ENCODE measurements around the gene ABTB2. TPM values are rescaled to one million over a fixed set of nuclear protein-coding genes. Genes with fewer than 3 reads are reported as not detected.

Gene ABTB2
- total and polyA plus RNA-seq, 3 experiments from 2014 or later = 0.05 to 5.5 (median 5.4) TPM

DNA sequence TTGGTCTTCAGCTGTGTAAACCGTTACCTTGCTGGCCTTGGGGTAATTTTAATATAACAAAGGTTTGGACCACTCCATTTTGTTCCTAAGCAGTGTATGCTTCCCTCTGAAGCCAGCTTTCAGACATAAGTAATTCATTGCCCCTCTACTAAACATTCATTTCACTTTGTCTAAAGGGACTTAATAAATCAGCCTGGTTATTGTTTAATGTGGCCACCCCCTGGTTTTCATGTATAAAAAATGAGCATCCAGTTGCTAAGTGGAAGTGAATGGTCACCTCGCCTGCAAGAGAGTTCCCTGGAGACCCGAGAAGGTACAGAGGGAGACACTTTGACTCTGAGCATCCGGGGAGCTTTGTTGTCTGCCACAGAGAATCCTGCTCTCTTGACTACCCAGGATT is 3.9 kb downstream of the ABTB2 start:
- H3K4me1 ChIP-seq (ENCODE audit: insufficient read depth, low read length) = peaks cover 8% of the 10 kb centered on the region
- ChIA-PET POLR2A (no interaction called here), CTCF (interaction anchor here (6.3 kb wide), 1 partner anchor 178 kb away, joined by 113 read pairs; no protein-coding TSS in a partner anchor)
- H3K36me3 Mint-ChIP-seq = peaks cover 0 to 4% (median 2%) of the 10 kb centered on the region in 3 donors
- H3K27me3 ChIP-seq (ENCODE audit: insufficient read depth, low read length, poor library complexity, severe bottlenecking) = peaks cover 16% of the 10 kb centered on the region
- no peaks in the 10 kb centered on the region for H3K9me3 ChIP-seq (ENCODE audit: low read length)
- no peak overlapping the region for H3K4me3 ChIP-seq (ENCODE audit: low read length)
- H3K27ac Mint-ChIP-seq = no peak overlapping the region
- peaks cover 10 to 21% (median 16%) of the 10 kb centered on the region in 3 donors for H3K4me1 Mint-ChIP-seq
- H3K27ac ChIP-seq (ENCODE audit: low read depth, low read length) = no peak overlapping the region
- no peak overlapping the region for H3K4me3 Mint-ChIP-seq
- DNase-seq = no peak
- H3K36me3 ChIP-seq (ENCODE audit: insufficient read depth, low read length) = no peaks in the 10 kb centered on the region
- peaks cover 28 to 54% of the 10 kb centered on the region in 2 donors for H3K27me3 Mint-ChIP-seq
- no peaks in the 10 kb centered on the region for H3K9me3 Mint-ChIP-seq

DNA sequence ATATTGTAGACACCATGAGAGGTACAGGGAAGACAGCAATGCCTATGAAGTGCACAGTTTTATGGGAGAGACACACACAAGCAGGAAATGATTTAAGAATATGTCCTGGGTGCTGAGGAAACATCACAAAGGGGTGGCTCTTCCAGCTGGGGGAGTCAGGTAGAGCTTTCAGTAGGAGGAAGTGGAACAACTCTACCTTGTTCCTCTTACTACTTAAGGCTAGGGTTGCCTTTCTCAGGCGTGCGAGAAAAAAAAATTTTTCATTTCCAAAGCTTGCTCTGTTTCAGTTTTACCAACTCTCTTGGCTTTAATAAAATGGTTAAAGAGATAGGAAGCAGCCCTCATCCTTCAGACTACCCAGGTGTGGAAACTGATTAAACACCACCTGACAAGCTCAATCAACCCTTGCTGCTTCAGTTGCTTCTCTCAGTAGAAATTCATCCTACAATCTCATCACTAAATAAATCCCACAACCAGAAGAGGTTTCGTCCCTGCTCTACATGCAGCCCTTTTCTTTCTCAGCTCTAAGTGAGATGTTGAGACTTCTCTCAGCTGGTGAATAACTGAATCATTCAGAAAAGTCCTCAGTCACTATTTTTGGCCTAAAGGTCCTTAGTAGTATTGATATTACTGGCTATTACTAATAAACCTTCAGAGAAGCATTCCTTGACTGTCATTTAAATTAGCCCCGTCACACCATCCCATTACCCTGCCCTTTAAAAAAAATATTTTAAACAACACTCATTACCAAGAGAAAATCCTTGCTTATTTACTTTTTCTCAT is 5.9 kb downstream of the ABTB2 start:
- H3K27me3 Mint-ChIP-seq = peaks cover 30 to 56% of the 10 kb centered on the region in 2 donors
- peaks cover 0 to 4% (median 0%) of the 10 kb centered on the region in 3 donors for H3K36me3 Mint-ChIP-seq
- Histone ChIP-seq H3K27me3 (ENCODE audit: insufficient read depth, low read length, poor library complexity, severe bottlenecking) (peaks cover 16% of the 10 kb centered on the region), H3K36me3 (ENCODE audit: insufficient read depth, low read length) (no peaks in the 10 kb centered on the region), H3K27ac (ENCODE audit: low read depth, low read length) (no peak overlapping the region), H3K4me1 (ENCODE audit: insufficient read depth, low read length) (peaks cover 8% of the 10 kb centered on the region), H3K9me3 (ENCODE audit: low read length) (no peaks in the 10 kb centered on the region), H3K4me3 (ENCODE audit: low read length) (no peak overlapping the region)
- no peak overlapping the region for H3K27ac Mint-ChIP-seq
- ChIA-PET CTCF (interaction anchor here (1.6 kb wide), 1 partner anchor 178 kb away, joined by 6 read pairs; no protein-coding TSS in a partner anchor), POLR2A (no interaction called here)
- H3K4me1 Mint-ChIP-seq = peaks cover 7 to 14% (median 13%) of the 10 kb centered on the region in 3 donors
- DNase-seq = no peak
- no peak overlapping the region for H3K4me3 Mint-ChIP-seq
- H3K9me3 Mint-ChIP-seq = no peaks in the 10 kb centered on the region

DNA sequence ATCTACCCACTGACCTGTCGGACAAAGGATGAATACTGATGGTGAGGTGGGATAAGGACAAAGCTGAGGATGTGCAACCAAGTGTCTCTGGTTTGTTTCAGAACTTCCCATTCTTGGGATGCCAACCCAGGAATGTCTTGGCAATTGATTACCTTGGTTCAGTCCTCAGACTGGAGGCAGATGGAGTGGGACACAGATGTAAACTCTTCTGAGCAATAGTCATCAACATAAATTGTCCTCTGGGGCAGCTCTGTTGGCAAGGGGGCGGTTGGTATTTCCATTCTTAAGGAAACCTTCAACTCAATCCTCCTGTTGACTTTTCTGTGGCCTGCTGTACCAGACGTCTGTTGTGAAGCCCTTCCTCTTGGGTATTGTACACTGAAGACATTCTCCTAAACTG is 6.8 kb downstream of the ABTB2 start:
- Histone ChIP-seq H3K27ac (ENCODE audit: low read depth, low read length) (no peak overlapping the region), H3K9me3 (ENCODE audit: low read length) (no peaks in the 10 kb centered on the region), H3K4me1 (ENCODE audit: insufficient read depth, low read length) (no peaks in the 10 kb centered on the region), H3K36me3 (ENCODE audit: insufficient read depth, low read length) (no peaks in the 10 kb centered on the region), H3K27me3 (ENCODE audit: insufficient read depth, low read length, poor library complexity, severe bottlenecking) (peaks cover 11% of the 10 kb centered on the region), H3K4me3 (ENCODE audit: low read length) (no peak overlapping the region)
- no peak for DNase-seq
- Mint-ChIP-seq H3K4me1 (peaks cover 1 to 6% (median 6%) of the 10 kb centered on the region in 3 donors), H3K4me3 (no peak overlapping the region), H3K27me3 (peaks cover 32 to 51% of the 10 kb centered on the region in 2 donors), H3K9me3 (no peaks in the 10 kb centered on the region), H3K27ac (no peak overlapping the region), H3K36me3 (peaks cover 0 to 4% (median 0%) of the 10 kb centered on the region in 3 donors)
- ChIA-PET CTCF (interaction anchor here (1.0 to 1.9 kb wide), 5 partner anchors 9 to 534 kb away, joined by 3 to 6 read pairs (median 4); no protein-coding TSS in a partner anchor), POLR2A (no interaction called here)

DNA sequence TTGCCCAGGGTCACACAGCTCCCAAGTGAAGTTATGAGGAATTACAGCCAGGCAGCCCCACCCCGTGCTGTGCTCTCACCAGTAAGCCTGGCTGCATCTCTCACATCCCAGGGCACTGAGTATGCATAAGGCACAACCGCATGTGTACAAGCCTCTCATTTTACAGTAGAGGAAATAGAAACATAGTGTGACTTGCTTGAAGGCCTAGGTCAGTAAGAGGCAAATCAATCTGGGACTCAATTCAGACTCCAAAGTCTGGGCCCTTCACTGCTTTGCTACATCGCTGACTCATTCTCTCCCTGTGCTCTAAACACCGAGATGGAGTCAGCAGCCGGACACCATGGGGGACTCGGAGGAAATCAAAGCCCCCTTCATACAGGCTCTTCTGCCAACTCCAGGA is 7.9 kb downstream of the ABTB2 start:
- no peaks in the 10 kb centered on the region for H3K9me3 Mint-ChIP-seq
- no peaks in the 10 kb centered on the region for H3K9me3 ChIP-seq (ENCODE audit: low read length)
- no peak overlapping the region for H3K4me3 ChIP-seq (ENCODE audit: low read length)
- H3K27me3 Mint-ChIP-seq = peaks cover 23 to 39% of the 10 kb centered on the region in 2 donors
- H3K36me3 ChIP-seq (ENCODE audit: insufficient read depth, low read length) = no peaks in the 10 kb centered on the region
- peaks cover 0 to under 1% (median 0%) of the 10 kb centered on the region in 3 donors for H3K4me1 Mint-ChIP-seq
- CTCF ChIA-PET = interaction anchor here (1.1 to 1.9 kb wide), 3 partner anchors 14 to 533 kb away, joined by 3 to 5 read pairs (median 4); no protein-coding TSS in a partner anchor
- H3K27me3 ChIP-seq (ENCODE audit: insufficient read depth, low read length, poor library complexity, severe bottlenecking) = peaks cover 5% of the 10 kb centered on the region
- no peak overlapping the region for H3K27ac Mint-ChIP-seq
- POLR2A ChIA-PET = no interaction called here
- H3K4me1 ChIP-seq (ENCODE audit: insufficient read depth, low read length) = no peaks in the 10 kb centered on the region
- no peak overlapping the region for H3K4me3 Mint-ChIP-seq
- DNase-seq = no peak
- peaks cover 0 to 4% (median 0%) of the 10 kb centered on the region in 3 donors for H3K36me3 Mint-ChIP-seq
- H3K27ac ChIP-seq (ENCODE audit: low read depth, low read length) = no peak overlapping the region

DNA sequence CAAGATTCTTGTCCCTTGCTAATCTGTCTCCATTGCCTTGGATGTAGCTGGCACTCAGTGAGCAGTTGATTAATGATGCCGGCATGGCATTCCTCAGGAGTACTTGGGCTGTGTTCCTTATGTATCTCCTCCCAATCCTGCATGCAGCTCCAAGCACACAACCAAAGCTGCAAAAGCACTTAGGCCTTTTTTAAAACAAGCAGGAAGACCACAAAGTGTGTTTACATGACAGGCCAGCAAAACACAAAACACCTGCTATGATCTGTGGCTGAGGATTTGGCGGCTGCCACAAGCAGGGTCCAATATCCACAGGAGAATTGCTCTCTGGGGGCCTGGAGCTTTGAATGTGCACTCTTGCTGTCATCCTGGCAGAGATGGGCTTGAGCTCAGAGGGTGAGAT is 8.9 kb downstream of the ABTB2 start:
- Histone ChIP-seq H3K27ac (ENCODE audit: low read depth, low read length) (no peak overlapping the region), H3K9me3 (ENCODE audit: low read length) (no peaks in the 10 kb centered on the region), H3K27me3 (ENCODE audit: insufficient read depth, low read length, poor library complexity, severe bottlenecking) (peaks cover 5% of the 10 kb centered on the region), H3K4me3 (ENCODE audit: low read length) (no peak overlapping the region), H3K4me1 (ENCODE audit: insufficient read depth, low read length) (no peaks in the 10 kb centered on the region), H3K36me3 (ENCODE audit: insufficient read depth, low read length) (no peaks in the 10 kb centered on the region)
- POLR2A ChIA-PET = interaction anchor here (0.6 kb wide), 1 partner anchor 348 kb away, joined by 4 read pairs; no protein-coding TSS in a partner anchor
- H3K9me3 Mint-ChIP-seq = no peaks in the 10 kb centered on the region
- H3K27ac Mint-ChIP-seq = no peak overlapping the region
- H3K4me3 Mint-ChIP-seq = no peak overlapping the region
- no peaks in the 10 kb centered on the region for H3K4me1 Mint-ChIP-seq
- CTCF ChIA-PET = interaction anchor here (2.8 to 4.2 kb wide), 2 partner anchors 9 to 175 kb away, joined by 11 to 17 read pairs; partner anchors contain the start of gene ABTB2
- H3K27me3 Mint-ChIP-seq = peaks cover 18 to 32% of the 10 kb centered on the region in 2 donors
- peaks cover 0 to 4% (median 0%) of the 10 kb centered on the region in 3 donors for H3K36me3 Mint-ChIP-seq
- DNase-seq = no peak

DNA sequence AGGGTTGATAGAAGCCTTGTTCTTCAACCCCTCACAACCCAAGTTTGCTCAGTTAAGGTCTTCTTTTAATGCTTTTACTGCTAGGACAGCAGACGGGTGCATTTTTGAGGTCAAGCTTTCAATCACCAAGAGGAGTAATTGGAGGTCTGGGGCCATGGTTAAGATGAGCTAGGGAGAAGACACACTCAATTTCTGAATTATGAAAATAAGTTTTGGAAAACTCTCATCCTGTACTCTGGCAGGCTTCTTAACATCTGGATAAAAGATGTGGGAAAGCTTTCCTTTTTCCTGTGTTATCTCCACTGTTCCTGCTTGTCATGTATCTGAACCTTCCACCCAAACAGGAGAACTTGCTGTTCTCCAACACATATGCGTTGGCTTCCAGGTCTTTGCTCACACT is 9.7 kb downstream of the ABTB2 start:
- Mint-ChIP-seq H3K27ac (no peak overlapping the region), H3K9me3 (no peaks in the 10 kb centered on the region), H3K4me1 (no peaks in the 10 kb centered on the region), H3K27me3 (peaks cover 16 to 25% of the 10 kb centered on the region in 2 donors), H3K36me3 (peaks cover 0 to 2% (median 0%) of the 10 kb centered on the region in 3 donors), H3K4me3 (no peak overlapping the region)
- CTCF ChIA-PET = interaction anchor here (1.6 to 4.2 kb wide), 3 partner anchors 9 to 174 kb away, joined by 3 to 17 read pairs (median 11); partner anchors contain the start of gene ABTB2
- peaks cover 5% of the 10 kb centered on the region for H3K27me3 ChIP-seq (ENCODE audit: insufficient read depth, low read length, poor library complexity, severe bottlenecking)
- no peaks in the 10 kb centered on the region for H3K36me3 ChIP-seq (ENCODE audit: insufficient read depth, low read length)
- no peak for DNase-seq
- no peaks in the 10 kb centered on the region for H3K9me3 ChIP-seq (ENCODE audit: low read length)
- H3K27ac ChIP-seq (ENCODE audit: low read depth, low read length) = no peak overlapping the region
- H3K4me3 ChIP-seq (ENCODE audit: low read length) = no peak overlapping the region
- no peaks in the 10 kb centered on the region for H3K4me1 ChIP-seq (ENCODE audit: insufficient read depth, low read length)
- POLR2A ChIA-PET = no interaction called here

DNA sequence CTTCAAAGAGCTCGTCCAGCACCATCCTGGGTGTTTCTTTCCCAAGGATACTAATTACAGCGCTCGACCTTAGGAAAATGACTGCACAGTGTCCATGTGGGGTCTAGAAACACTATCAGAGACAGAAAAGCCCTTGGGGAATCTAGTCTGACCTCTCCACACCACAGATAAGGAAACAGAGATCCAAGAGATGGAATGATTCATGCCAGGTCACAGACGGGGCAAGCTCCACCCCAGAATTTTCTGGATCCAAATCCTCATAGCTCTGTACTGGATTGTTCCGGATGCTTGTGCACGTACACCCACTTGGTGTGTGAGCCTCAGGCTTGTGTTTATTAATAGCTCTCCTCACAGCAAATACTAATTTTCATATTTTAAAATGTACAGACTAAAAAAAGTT is 11.3 kb downstream of the ABTB2 start:
- Mint-ChIP-seq H3K4me1 (no peaks in the 10 kb centered on the region), H3K4me3 (no peak overlapping the region), H3K9me3 (no peaks in the 10 kb centered on the region), H3K27ac (no peak overlapping the region), H3K27me3 (peaks cover 10 to 13% of the 10 kb centered on the region in 2 donors), H3K36me3 (no peaks in the 10 kb centered on the region)
- no peaks in the 10 kb centered on the region for H3K9me3 ChIP-seq (ENCODE audit: low read length)
- H3K4me3 ChIP-seq (ENCODE audit: low read length) = no peak overlapping the region
- DNase-seq = no peak
- peaks cover 5% of the 10 kb centered on the region for H3K27me3 ChIP-seq (ENCODE audit: insufficient read depth, low read length, poor library complexity, severe bottlenecking)
- ChIA-PET POLR2A (no interaction called here), CTCF (interaction anchor here (0.6 to 4.2 kb wide), 3 partner anchors 11 to 615 kb away, joined by 3 to 17 read pairs (median 11); partner anchors contain the start of gene ABTB2)
- H3K4me1 ChIP-seq (ENCODE audit: insufficient read depth, low read length) = no peaks in the 10 kb centered on the region
- H3K27ac ChIP-seq (ENCODE audit: low read depth, low read length) = no peak overlapping the region
- H3K36me3 ChIP-seq (ENCODE audit: insufficient read depth, low read length) = no peaks in the 10 kb centered on the region

DNA sequence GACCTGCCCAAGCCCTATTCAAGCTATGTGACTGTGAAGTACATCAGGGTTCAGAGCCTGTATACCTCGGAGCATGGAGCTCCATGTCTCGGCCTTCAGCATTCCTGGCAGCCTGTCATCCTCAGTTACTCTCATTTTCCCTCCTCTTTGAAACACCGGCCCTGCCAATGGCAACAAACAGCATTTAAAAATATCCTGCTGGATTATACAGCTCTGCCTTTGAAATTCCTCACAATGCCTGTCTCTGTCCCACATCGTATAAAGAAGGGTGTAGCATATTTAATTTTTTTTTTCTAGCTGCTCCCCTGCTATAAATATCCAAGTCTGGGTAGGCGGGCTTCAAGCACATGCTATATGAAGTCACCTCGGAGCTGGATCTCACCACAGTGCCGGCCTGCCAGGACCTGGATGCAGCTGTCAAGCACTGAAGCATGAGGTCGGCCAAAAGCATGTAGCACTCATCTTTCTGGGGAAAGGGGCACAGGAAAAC is 11.8 kb downstream of the ABTB2 start:
- Mint-ChIP-seq H3K36me3 (no peaks in the 10 kb centered on the region), H3K4me3 (no peak overlapping the region), H3K27ac (no peak overlapping the region), H3K9me3 (no peaks in the 10 kb centered on the region), H3K27me3 (peaks cover 8 to 10% of the 10 kb centered on the region in 2 donors), H3K4me1 (no peaks in the 10 kb centered on the region)
- peaks cover 5% of the 10 kb centered on the region for H3K27me3 ChIP-seq (ENCODE audit: insufficient read depth, low read length, poor library complexity, severe bottlenecking)
- CTCF ChIA-PET = interaction anchor here (2.8 to 4.2 kb wide), 2 partner anchors 11 to 172 kb away, joined by 11 to 17 read pairs; partner anchors contain the start of gene ABTB2
- no peaks in the 10 kb centered on the region for H3K4me1 ChIP-seq (ENCODE audit: insufficient read depth, low read length)
- no peak for DNase-seq
- no peaks in the 10 kb centered on the region for H3K36me3 ChIP-seq (ENCODE audit: insufficient read depth, low read length)
- POLR2A ChIA-PET = no interaction called here
- no peak overlapping the region for H3K27ac ChIP-seq (ENCODE audit: low read depth, low read length)
- H3K4me3 ChIP-seq (ENCODE audit: low read length) = no peak overlapping the region
- no peaks in the 10 kb centered on the region for H3K9me3 ChIP-seq (ENCODE audit: low read length)

Measured in CD8-positive, alpha-beta memory T cell (primary cell).